Body of pancreas (tissue), 4 donors: ENCODE data around the gene MAN2A2. TPM values are rescaled to one million over a fixed set of nuclear protein-coding genes. Genes with fewer than 3 reads are reported as not detected.

ENCODE experiments used
- ATAC-seq: fragments of 150-250 bp; one replicate; pipeline ENCODE4 v1.9.1; 2016
- DNase-seq, 4 donors: peaks; one replicate each; pipeline ENCODE4 v3.0.0-alpha.2; 2019
- H3K27ac ChIP-seq, 4 donors: fragments of 200-600 bp; sonication (generic); 1 replicate in 3 of 4; 2 replicates in 1 of 4; pipeline versions ENCODE4 v1.5.1 to v1.6.1; 2016 to 2019; ENCODE audit warnings: mild to moderate bottlenecking in 1 of 4, mixed read lengths in 1 of 4, moderate library complexity in 1 of 4
- H3K27me3 ChIP-seq, 2 donors: fragments of 200-600 bp; sonication (generic); one replicate each; pipeline ENCODE4 v1.6.0; 2016; ENCODE audit warnings: mild to moderate bottlenecking in 1 of 2
- H3K36me3 ChIP-seq, 2 donors: fragments of 200-600 bp; sonication (generic); replicated peaks in 1 of 2; 2 replicates each; pipeline ENCODE4 v1.5.1; 2016; ENCODE audit warnings: low read depth in 2 of 2; ENCODE audit not compliant: insufficient read depth in 1 of 2
- H3K4me1 ChIP-seq: fragments of 200-600 bp; sonication (generic); one replicate; pipeline ENCODE4 v1.6.0; 2016
- H3K4me3 ChIP-seq, 2 donors: fragments of 200-600 bp; sonication (generic); 1 replicate in 1 of 2; 2 replicates in 1 of 2; pipeline ENCODE4 v1.5.1; 2016 to 2019
- H3K9me3 ChIP-seq, 3 donors: fragments of 200-600 bp; sonication (generic); 1 replicate in 2 of 3; 2 replicates in 1 of 3; pipeline ENCODE4 v1.5.1; 2016
- POLR2A ChIP-seq, 3 donors: fragments of 450-650 bp; IDR thresholded peaks; one replicate each; pipeline ENCODE4 v1.6.1; 2016; ENCODE audit warnings: antibody characterized with exemption in 3 of 3, mild to moderate bottlenecking in 2 of 3
- WGBS, 2 donors: methylation state at CpG; one replicate each; pipeline ENCODE4 v1.1.5; 2017; 5-methylcytosine and 5-hydroxymethylcytosine counted together
- intact Hi-C: fragments of 100-400 bp; cut with DNase I; formaldehyde crosslinking; loops from one replicate; pipeline ENCODE4 v1.15.1; 2023
- total RNA-seq, 2 donors: library from RNA; depleted of rRNA; stranded (reverse); fragments of >200 nt; gene quantifications; one replicate each; pipeline ENCODE4 v1.1.0, GENCODE V29; 2016
- TF ChIP-seq, protein P1 (sequence below), 7 experiments: fragments of 450-650 bp in 4 of 7; fragments of 200-600 bp in 3 of 7; sonication (generic) in 3 of 7; IDR thresholded peaks; one replicate each; pipeline ENCODE4 v1.5.1; 2016 to 2019; ENCODE audit warnings: antibody characterized with exemption in 7 of 7

The MAN2A2 gene
- total RNA-seq, 2 donors from 2014 or later, result 78.9 to 138 TPM

GRCh38 chr15:90934256-90934948 lies 31.3 kb downstream of the MAN2A2 start:
- intact Hi-C loops, result no loop called here
- DNase-seq (peak; percentile 89 to 92 (median 90)), ATAC-seq (peak; percentile 50)
- no peaks in the 10 kb centered on the region for H3K9me3 ChIP-seq
- H3K27ac ChIP-seq, result peak overlapping the region; percentile 63 to 85 (median 70)
- H3K36me3 ChIP-seq, result peaks cover 3% of the 10 kb centered on the region in 2 donors
- 0 to 1% methylated on average over 17 to 19 of the region's 19 CpGs for WGBS, 2 donors
- no peak for TF ChIP-seq POLR2A (IDR thresholded peaks at IDR 0.05)
- TF ChIP-seq, protein P1, sequence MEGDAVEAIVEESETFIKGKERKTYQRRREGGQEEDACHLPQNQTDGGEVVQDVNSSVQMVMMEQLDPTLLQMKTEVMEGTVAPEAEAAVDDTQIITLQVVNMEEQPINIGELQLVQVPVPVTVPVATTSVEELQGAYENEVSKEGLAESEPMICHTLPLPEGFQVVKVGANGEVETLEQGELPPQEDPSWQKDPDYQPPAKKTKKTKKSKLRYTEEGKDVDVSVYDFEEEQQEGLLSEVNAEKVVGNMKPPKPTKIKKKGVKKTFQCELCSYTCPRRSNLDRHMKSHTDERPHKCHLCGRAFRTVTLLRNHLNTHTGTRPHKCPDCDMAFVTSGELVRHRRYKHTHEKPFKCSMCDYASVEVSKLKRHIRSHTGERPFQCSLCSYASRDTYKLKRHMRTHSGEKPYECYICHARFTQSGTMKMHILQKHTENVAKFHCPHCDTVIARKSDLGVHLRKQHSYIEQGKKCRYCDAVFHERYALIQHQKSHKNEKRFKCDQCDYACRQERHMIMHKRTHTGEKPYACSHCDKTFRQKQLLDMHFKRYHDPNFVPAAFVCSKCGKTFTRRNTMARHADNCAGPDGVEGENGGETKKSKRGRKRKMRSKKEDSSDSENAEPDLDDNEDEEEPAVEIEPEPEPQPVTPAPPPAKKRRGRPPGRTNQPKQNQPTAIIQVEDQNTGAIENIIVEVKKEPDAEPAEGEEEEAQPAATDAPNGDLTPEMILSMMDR (IDR thresholded peaks at IDR 0.05), result peak; percentile 84 to 93 (median 91)
- no peaks in the 10 kb centered on the region for H3K27me3 ChIP-seq
- peak overlapping the region in 1 of 2 donors; percentile 55 for H3K4me3 ChIP-seq
- peaks cover 51% of the 10 kb centered on the region for H3K4me1 ChIP-seq

- 1 to 2% methylated on average over 10 to 58 of the region's 65 CpGs for WGBS, 2 donors
- Histone ChIP-seq H3K4me1 (peaks cover 51% of the 10 kb centered on the region), H3K4me3 (peak within 1 kb of the TSS; percentile 55 to 62), H3K27me3 (no peaks in the 10 kb centered on the region), H3K36me3 (peaks cover 10% of the 10 kb centered on the region in 2 donors), H3K9me3 (no peaks in the 10 kb centered on the region), H3K27ac (peak within 1 kb of the TSS; percentile 63 to 85 (median 70))
- DNase-seq (peak; percentile 95 to 97 (median 96)), ATAC-seq (peak; percentile 82)
- TF ChIP-seq, protein P1 (IDR thresholded peaks at IDR 0.05), result peak in 1 of 7 experiments; percentile 17
- TF ChIP-seq POLR2A (IDR thresholded peaks at IDR 0.05), result peak; percentile 87 to 92 (median 90)
- intact Hi-C loops, result no loop called here
Observed at GRCh38 chr15:90934949-90935751, 32.0 kb downstream of the MAN2A2 start, which contains the start of gene UNC45A. TSS of gene UNC45A (plus strand) at chr15:90935285. CDS start at chr15:90935325, 40 bp downstream.

DNA sequence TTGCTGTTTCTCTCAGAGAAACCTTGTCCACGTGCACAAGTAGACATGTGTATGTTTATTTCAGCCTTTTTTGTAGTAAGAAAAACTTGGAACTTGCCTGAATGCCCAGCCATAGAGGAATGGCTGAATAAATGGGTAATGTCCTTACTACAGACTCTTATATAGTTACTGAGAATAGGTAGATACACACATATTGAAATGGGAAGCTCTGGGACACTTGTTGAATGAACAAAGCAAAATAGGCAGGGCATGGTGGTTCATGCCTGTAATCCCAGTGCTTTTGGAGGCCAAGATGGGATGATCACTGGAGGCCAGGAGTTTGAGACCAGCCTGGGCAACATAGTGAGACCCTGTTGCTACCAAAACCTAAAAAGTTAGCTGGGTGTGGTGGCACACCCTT lies 33.7 kb downstream of the MAN2A2 start:
- intact Hi-C loops, result no loop called here
- ATAC-seq, result no peak
- H3K27ac ChIP-seq, result no peak overlapping the region
- 45 to 54% methylated on average over 1 of the region's 1 CpG for WGBS, 2 donors
- no peak overlapping the region for H3K4me3 ChIP-seq
- H3K27me3 ChIP-seq, result no peaks in the 10 kb centered on the region
- no peak for DNase-seq
- peaks cover 35% of the 10 kb centered on the region for H3K4me1 ChIP-seq
- H3K9me3 ChIP-seq, result no peaks in the 10 kb centered on the region
- TF ChIP-seq, protein P1 (IDR thresholded peaks at IDR 0.05), result no peak
- no peak for TF ChIP-seq POLR2A (IDR thresholded peaks at IDR 0.05)
- peaks cover 11 to 18% of the 10 kb centered on the region in 2 donors for H3K36me3 ChIP-seq

DNA sequence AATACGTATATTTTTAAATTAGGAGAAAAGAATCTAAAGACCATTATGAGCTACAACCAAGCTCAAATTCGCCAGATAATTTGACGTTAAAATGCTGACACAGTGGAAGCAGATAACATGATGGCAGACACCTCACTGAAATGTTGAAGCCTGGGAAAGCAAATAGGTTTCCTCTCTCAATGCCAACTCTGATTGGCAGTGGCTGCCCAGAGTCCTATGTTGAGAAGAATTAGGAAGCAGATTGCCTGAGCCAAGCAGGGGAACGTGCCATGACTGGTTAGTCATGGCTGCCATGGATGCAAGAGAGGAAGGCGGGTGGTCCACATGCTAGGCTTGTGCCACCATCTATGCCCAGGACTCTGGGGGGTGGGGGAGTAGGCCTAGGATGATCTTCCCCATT lies 35.2 kb downstream of the MAN2A2 start:
- H3K27ac ChIP-seq, result no peak overlapping the region
- TF ChIP-seq, protein P1 (IDR thresholded peaks at IDR 0.05), result no peak
- TF ChIP-seq POLR2A (IDR thresholded peaks at IDR 0.05), result no peak
- WGBS, 2 donors, result 81 to 83% methylated on average over 5 of the region's 5 CpGs
- H3K27me3 ChIP-seq, result no peaks in the 10 kb centered on the region
- peaks cover 11 to 18% of the 10 kb centered on the region in 2 donors for H3K36me3 ChIP-seq
- no peaks in the 10 kb centered on the region for H3K9me3 ChIP-seq
- intact Hi-C loops, result no loop called here
- DNase-seq (no peak), ATAC-seq (no peak)
- H3K4me1 ChIP-seq, result peaks cover 29% of the 10 kb centered on the region
- no peak overlapping the region for H3K4me3 ChIP-seq
